ENCODE measurements around the gene LRRC74A. TPM values are rescaled to one million over a fixed set of nuclear protein-coding genes. Genes with fewer than 3 reads are reported as not detected.
A peak's percentile ranks its signal among the peaks of the same experiment; 100 is the strongest.

LRRC74A gene
- not detected for total RNA-seq

GRCh38 chr14:76826122-76826521 is at the start of gene LRRC74A:
LRRC74A (plus strand) TSS chr14:76826408; CDS start chr14:76826698, 290 bp downstream.
- DNase-seq (ENCODE audit: low spot score) (no peak), ATAC-seq (no peak)

- ATAC-seq (peak; percentile 8), DNase-seq (ENCODE audit: low spot score) (peak; percentile 44)
Measured at GRCh38 chr14:76776428-76777251, 49.6 kb upstream of the LRRC74A start.

- DNase-seq (ENCODE audit: low spot score) (no peak), ATAC-seq (no peak)
Measured at GRCh38 chr14:76777721-76778120, 48.5 kb upstream of the LRRC74A start.

- ATAC-seq (no peak), DNase-seq (ENCODE audit: low spot score) (peak; percentile 41)
Measured at GRCh38 chr14:76778546-76779215, 47.5 kb upstream of the LRRC74A start.

GRCh38 chr14:76779221-76780057 is 46.8 kb upstream of the LRRC74A start:
- ATAC-seq (no peak), DNase-seq (ENCODE audit: low spot score) (no peak)

- ATAC-seq (no peak), DNase-seq (ENCODE audit: low spot score) (no peak)
Measured at GRCh38 chr14:76780058-76780345, 46.2 kb upstream of the LRRC74A start.

- DNase-seq (ENCODE audit: low spot score) = no peak
- ATAC-seq = no peak
Measured at GRCh38 chr14:76780360-76780759, 45.8 kb upstream of the LRRC74A start.

- DNase-seq (ENCODE audit: low spot score) (no peak), ATAC-seq (peak; percentile 28)
Measured at GRCh38 chr14:76780875-76781647, 45.1 kb upstream of the LRRC74A start.

GRCh38 chr14:76781648-76782051 is 44.6 kb upstream of the LRRC74A start:
- no peak for DNase-seq (ENCODE audit: low spot score)
- ATAC-seq = no peak

GRCh38 chr14:76782115-76782884 is 43.9 kb upstream of the LRRC74A start:
- no peak for DNase-seq (ENCODE audit: low spot score)
- no peak for ATAC-seq

GRCh38 chr14:76782885-76783566 is 43.2 kb upstream of the LRRC74A start:
- no peak for ATAC-seq
- DNase-seq (ENCODE audit: low spot score) = no peak

- DNase-seq (ENCODE audit: low spot score) (no peak), ATAC-seq (peak; percentile 7)
Measured at GRCh38 chr14:76784266-76784874, 41.8 kb upstream of the LRRC74A start.

GRCh38 chr14:76784881-76785280 is 41.3 kb upstream of the LRRC74A start:
- ATAC-seq (peak; percentile 82), DNase-seq (ENCODE audit: low spot score) (no peak)

GRCh38 chr14:76786601-76787000 is 39.6 kb upstream of the LRRC74A start:
- DNase-seq (ENCODE audit: low spot score) (no peak), ATAC-seq (no peak)

GRCh38 chr14:76792422-76792821 is 33.8 kb upstream of the LRRC74A start:
- ATAC-seq (no peak), DNase-seq (ENCODE audit: low spot score) (no peak)

GRCh38 chr14:76793324-76793723 is 32.9 kb upstream of the LRRC74A start:
- DNase-seq (ENCODE audit: low spot score) (no peak), ATAC-seq (no peak)

GRCh38 chr14:76793956-76794355 is 32.3 kb upstream of the LRRC74A start:
- no peak for DNase-seq (ENCODE audit: low spot score)
- ATAC-seq = no peak

- DNase-seq (ENCODE audit: low spot score) = no peak
- no peak for ATAC-seq
Measured at GRCh38 chr14:76806446-76806845, 19.8 kb upstream of the LRRC74A start.

GRCh38 chr14:76808011-76808410 is 18.2 kb upstream of the LRRC74A start:
- DNase-seq (ENCODE audit: low spot score) = no peak
- no peak for ATAC-seq
